HG03025 (cell line): Measurements from ENCODE around the gene PCDH8.

Experiments used
- ATAC-seq: cut with Tn5 transposase; IDR thresholded peaks from one replicate; pipeline ENCODE4 v1.9.1; 2021; ENCODE audit warnings: mild to moderate bottlenecking, moderate library complexity; ENCODE audit not compliant: unreplicated experiment, low FRiP score

Gene PCDH8

DNA sequence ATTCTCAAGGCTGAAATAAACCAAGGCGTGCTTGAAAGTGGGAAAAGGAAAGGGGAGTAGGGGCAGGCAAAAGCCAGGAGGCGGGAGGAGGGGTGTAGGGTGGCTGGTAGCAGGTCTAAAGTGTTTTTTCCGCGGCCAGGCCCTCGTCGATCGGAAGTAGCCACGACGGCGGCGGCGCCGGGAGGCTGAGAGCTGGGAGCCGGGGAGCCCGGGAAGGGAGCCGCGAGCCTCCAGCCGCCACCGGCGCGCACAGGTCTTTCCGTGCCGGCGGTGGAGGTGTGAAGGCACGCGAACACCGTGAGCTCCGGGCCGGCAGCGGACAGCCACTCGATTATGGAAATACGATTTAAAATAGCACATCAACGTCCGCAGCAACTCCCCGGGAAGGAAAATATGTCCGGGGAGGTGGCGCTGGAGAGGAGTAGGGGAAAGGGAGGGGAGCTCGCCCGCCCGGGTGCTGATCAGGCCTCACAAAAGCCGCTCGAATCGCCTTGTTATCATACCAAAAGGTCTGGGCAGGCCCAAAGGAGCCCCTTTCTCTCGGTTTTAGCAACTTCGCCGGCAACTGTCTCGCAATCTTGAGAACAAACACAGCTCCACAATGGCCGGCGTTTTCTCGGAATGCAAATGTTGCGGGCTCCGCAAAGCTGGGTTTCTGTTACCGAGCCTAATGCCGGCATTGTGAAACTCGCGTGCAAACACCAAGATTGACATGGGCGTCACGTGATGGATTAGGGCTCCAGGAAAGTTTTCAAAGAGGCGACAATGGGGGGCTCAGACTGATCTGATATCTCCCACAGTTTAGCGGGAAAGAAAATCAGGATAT, 2.9 kb upstream of the PCDH8 start:
- ATAC-seq: peak; percentile 83

DNA sequence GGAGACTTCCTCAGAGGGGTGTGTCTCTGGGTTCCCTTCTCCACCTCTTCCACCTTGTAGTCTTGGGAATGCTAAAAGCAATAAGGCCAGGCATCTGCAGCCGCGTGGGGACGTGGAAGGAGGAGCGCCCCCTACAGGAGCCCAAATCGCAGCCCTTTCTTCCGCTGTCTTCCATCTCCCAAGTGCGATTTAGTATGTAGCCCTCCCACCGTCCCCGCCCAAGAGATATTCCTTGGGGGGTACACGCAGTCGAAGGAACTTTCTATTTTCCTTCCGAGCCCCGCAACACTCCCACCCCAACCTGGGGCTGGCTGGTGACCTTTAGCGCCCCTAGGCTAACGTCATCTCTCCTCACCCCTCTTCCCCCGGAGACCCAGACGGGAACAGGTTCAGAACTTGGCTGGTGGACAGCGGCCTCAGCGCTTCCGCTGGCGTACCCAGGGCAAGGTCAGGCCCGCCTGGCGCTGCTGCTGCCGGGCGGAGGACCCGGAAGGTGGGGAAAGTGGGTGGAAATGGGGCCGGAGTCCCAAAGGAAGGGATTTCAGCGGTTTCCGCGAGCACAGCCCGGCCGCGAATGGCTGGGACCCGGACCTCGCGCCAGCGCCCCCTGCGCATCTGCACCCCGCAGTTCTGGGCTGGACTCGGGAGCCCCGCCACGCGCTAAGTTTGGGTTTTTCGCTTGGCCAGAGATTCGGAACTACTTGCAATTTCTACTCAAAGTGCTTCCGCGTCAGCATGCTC, 2.1 kb upstream of the PCDH8 start:
- peak; percentile 34 for ATAC-seq

DNA sequence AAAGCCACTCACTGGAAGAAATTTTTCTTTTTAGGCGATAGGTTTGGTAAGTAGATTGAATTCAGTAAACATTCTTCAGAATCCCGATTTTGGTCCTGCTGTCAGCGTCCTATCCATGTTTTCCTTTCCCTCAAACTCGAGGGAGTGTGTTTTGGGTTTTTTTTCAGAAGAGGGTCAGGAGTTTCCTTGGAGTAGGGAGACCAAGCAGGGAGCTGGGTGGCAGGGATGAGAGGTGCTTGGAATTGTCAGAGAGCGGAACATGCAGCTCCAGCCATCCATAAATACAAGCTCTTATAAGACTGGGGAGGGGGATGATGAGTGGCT, 1.6 kb upstream of the PCDH8 start:
- no peak for ATAC-seq

- no peak for ATAC-seq
Observed at GRCh38 chr13:52849291-52850071, 1.0 kb upstream of the PCDH8 start.

GRCh38 chr13:52847682-52848432, 583 bp downstream of the PCDH8 start:
- no peak for ATAC-seq

DNA sequence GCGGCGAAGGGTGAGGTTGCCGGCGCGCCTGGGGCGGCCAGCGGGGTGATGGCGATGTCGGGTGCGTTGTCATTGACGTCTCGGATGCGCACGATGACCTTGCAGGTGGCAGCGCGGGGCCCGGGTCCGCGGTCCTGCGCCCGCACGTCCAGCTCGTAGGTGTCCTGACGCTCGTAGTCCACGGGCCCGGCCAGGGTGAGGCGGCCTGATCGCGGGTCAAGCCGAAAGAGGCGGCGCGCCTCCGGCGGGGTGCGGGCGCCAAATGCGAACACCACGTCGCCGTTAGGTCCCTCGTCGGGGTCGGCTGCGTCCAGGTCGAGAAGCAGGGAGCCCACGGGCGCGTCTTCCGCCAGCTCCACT, 1.1 kb downstream of the PCDH8 start:
- no peak for ATAC-seq

- no peak for ATAC-seq
Observed at GRCh38 chr13:52846567-52847321, 1.7 kb downstream of the PCDH8 start.

GRCh38 chr13:52845766-52846566, 2.5 kb downstream of the PCDH8 start:
- ATAC-seq: no peak

DNA sequence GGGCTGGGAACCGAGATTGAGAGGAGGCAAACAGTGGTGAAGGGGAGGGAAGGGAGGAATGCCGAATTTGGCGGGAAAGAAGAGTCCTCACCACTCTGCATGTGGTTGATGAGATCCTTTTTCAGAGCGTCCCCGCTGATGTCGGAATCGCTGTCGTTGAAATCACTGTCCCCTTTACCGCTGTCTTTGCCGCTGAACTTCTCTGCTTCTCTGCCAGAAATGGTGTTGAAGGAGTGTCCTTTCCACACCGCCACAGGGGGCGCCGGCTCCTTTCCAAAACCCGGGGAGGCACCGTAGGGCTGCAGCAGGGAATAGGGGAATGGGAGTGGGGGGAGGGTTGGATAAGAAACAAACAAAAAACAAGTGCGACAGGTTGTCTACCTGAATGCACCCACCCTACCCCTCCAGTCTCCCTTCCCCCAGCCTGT, 3.1 kb downstream of the PCDH8 start:
- ATAC-seq: no peak

DNA sequence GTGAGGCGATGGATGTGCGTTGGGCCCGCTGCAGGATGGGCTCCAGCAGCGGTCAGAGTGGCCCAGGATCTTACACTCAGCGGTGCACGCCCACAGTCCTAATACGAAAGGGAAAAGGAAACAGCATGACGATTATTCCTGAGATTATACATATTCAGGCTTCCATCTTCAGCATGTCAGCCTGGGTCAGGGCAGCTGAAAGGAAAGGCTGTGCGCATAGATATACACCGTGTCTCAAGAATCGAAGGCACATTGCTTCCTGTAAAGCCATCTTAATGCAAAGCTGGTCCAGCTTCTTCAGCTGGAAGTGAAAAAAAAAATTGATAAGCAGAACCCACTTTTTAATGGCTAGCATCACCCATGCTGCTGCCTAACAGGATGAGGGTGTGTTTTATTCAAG, 3.6 kb downstream of the PCDH8 start:
- ATAC-seq: no peak

GRCh38 chr13:52842441-52842840, 6.0 kb downstream of the PCDH8 start:
- no peak for ATAC-seq

- ATAC-seq: no peak
Observed at GRCh38 chr13:52840066-52840465, 8.4 kb downstream of the PCDH8 start.

DNA sequence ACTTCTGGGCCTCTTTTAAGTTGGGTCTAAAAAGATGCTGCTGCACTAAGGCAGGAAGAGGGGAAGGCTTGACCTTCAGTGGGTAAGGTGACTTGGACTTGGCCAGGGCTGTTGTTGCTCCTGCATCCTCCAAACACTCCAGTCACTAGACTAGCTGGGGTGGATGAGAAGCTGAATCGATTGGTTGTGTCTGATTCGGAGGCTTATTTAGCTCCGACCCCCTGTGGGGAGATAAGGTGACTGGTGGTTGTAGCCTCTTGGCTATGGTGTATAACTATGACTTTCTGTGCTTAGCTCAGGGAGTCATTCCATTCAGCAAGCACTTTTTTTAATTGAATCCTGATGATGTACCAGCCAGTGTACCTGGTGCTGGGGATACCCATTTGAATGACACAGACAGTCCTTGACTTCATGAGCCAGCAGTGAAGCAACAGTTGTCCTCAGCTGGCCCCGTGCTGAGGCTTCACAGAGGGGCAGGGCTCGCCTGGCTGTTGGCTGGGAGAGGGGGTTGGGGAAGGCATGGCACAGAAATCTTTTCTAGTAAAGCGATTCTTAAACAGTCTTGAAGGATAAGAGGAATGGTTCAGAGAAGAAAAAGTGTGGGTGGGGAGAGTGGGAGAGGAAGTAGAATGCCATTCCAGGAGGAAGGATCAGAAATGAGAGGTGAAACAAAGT, 9.9 kb downstream of the PCDH8 start:
- no peak for ATAC-seq

DNA sequence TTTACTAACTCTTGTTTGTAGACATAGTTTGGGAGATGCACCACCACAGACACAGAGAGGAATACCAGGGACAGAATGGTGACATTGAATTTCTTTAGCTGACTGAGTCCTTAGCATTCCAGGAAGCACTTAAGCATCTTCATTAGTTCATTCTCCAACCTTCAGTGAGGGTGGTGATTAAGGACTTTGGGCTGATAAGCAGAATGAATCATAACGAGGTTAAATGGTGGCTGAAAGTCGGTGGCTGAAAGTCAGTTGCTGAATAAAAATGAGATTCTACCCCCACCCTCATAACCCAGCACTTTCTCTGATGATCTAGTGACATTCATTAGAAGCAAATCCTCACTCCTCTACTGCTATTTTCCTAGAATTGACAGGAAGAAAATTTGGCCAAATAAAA, 10.6 kb downstream of the PCDH8 start:
- ATAC-seq: no peak

DNA sequence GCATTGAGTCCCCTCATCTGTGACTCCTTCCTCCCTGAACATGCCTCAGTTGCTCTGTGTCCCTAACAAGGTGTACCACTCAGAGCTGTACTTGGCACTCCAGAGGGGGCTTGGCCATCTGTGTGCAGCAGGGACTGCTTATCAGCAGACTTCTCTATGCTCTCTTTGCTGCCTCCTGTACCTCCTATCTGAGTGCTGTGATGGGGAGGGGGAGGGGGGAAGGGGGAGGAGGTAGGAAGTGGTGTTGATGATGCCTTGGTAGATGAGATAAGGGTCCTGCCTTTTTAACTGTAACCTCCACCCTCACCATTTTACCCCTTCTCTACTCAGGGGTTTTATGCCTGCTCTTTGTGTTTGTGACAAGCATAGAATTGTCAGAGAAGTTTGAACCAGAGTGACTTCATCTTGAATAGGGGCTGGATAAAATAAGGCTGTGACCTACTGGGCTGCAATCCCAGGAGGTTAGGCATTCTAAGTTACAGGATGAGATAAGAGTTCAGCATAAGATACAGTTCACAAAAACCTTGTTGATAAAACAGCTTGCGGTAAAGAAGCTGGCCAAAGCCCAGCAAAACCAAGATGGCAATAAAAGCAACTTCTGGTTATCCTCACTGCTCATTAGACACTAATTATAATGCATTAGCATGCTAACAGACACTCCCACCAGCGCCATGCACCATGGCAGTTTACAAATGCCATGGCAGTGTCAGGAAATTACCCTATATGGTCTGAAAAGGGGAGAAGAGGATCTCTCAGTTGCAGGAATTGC, 13.2 kb downstream of the PCDH8 start:
- no peak for ATAC-seq

DNA sequence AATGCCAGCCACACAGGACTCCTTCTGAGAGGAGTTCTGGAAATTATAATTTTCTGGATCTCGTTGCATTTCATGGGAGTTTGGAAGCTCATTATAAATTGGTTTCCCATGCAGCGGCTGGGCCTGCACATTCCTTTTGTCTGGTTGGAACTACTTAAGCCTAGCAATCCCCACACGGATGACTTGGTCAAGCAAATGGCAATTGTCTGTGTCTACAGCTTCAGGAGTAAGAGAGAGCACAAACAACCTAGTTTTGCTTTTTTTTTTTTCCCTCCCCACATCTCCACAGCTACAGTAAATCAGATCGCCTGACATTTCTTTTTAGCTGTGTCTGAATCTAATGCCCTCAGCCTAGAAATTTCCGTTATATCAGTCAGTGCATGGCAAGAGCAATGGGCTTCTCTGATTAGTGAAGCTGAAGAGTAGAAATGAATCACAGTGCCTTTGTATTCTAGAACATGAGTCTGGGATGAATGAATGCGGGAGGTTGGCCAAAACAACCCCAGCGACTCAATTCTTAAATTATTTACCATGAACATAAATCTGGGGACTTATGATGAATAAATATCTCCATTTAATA, 15.1 kb downstream of the PCDH8 start:
- no peak for ATAC-seq

DNA sequence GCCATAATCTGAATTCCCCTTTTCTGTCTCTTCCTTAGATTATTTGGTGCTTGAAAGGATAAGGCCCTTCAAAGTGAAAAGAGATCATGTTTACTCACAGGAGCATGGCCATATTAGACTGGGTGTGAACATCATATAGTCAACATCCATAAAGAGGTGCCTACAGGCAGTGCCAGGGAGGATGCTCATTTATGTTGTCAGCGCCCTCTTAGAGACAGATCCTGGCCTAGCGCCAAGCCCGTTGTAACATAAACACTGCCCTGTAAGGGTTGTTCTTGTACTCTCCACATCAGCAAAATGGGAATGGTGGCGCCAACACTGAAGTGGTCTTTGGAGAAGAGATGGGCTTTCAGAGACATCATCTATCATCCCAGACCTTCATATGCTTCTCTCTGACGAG, 16.1 kb downstream of the PCDH8 start:
- ATAC-seq: no peak

DNA sequence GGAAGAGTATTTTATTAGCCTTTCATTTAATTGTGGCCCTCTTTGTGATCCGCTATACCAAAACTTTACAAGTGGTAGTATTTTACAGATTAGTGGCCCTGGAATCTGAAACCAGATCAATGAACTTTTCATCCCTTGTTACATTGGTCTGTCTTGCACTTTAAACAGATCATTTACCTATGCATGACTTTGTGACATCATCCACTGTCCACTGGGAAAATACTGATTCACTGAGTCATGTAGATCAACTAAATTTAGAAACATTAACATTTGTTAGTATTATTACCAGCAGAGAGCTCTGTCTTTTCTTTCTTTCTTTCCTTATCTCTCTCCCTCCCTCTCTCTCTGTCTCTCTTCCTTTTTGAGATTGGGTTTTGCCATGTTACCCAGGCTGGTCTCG, 17.5 kb downstream of the PCDH8 start:
- ATAC-seq: no peak
